Astrocyte (in vitro differentiated cells and primary cell): ENCODE measurements around the gene CIB4.

Experiments
- CTCF ChIP-seq: IDR thresholded peaks from 2 replicates; pipeline ENCODE4 v1.5.1; 2011; ENCODE audit warnings: low read depth, mild to moderate bottlenecking, inconsistent platforms, low read length, moderate library complexity; ENCODE audit not compliant: insufficient read depth
- EZH2 ChIP-seq: IDR thresholded peaks from 2 replicates; pipeline ENCODE4 v1.6.1; 2012; ENCODE audit warnings: mild to moderate bottlenecking, low read length, inconsistent platforms; ENCODE audit not compliant: insufficient read depth

- no peak for TF ChIP-seq CTCF
- no peak for TF ChIP-seq EZH2
These were observed 46.0 kb downstream of the CIB4 start for GRCh38 chr2:26595146-26595545.
